DMS79 (cell line): ENCODE measurements around the gene C2CD4B.

ENCODE experiments used
- DNase-seq: peaks from one replicate; lab custom pipeline; 2025; lab: John Stamatoyannopoulos, UW

The C2CD4B gene

DNA sequence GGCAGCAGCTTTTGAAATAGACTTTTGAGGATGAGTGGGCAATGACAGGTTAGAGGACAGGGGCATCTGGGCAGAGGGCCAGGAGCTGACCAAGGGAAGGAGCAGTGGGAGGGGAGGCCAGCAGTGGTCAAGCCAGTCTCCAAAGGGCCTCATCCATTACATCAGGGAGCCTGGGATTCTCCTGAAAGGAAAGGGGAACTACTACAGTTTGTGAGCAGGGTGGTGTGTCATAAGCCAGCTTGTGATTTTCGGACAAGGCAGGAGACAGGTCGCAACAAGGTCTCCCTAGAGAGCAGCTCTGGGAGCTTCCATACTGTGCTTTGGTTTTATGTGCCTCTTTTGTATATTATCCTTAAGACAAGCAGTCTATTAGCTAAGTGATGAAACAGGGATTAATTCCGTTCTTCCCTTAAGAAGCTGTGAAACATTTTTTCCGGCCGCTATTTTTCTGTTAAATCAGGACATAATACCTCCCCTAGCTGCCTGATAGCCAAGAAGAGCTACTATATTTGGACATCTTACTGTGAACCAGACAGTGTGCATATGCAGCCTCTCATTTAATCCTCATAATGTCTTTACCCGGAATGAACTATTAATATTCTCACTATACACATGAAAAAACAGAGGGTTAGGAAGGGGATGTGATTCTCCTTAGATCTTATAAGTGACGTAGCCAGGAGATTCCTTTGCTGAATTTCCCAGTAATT is 46.4 kb downstream of the C2CD4B start:
- DNase-seq, result no peak

DNA sequence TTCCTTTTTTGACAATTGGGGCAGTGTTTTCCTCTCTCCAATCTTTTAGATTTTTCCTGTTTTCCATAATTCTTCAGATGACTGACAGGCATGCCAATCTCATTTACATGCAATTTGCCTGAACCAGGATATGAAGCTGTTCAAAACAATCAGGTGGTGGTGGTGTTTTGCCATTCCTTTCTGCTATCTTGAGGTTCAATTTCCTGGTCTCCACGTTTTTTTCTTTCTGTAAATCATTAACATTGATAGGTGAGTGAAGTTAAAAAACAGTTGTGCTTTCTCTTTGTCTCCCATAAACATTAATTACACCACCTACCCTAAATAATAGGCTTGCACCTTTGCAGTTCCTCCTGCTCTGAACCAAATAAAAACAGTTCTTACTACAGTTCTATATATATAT is 49.2 kb downstream of the C2CD4B start:
- DNase-seq, result no peak
